ENCODE measurements around the gene PEX11G.

GRCh38 chr19:7524992-7525739, 36.3 kb upstream of the PEX11G start:
- TF ChIP-seq EZH2 (IDR thresholded peaks at IDR 0.05; ENCODE audit: insufficient read depth, poor library complexity, severe bottlenecking) = no peak
- TF ChIP-seq EZH2phosphoT487 (IDR thresholded peaks at IDR 0.05; ENCODE audit: insufficient read depth, low read depth) = no peak
